Subcutaneous preadipocyte (primary cell): ENCODE measurements around the gene AP2S1. TPM values are rescaled to one million over a fixed set of nuclear protein-coding genes. Genes with fewer than 3 reads are reported as not detected.

Experiments
- small RNA-seq: library from RNA; depleted of rRNA; stranded (forward); fragments of <200 nt; gene quantifications from one replicate; pipeline ENCODE3, GENCODE V24; 2012
- total RNA-seq: library from RNA; depleted of rRNA; stranded (reverse); fragments of >200 nt; gene quantifications from 2 replicates; pipeline ENCODE4 v1.2.3, GENCODE V29; 2012

Gene AP2S1
- 121 and 144 TPM in 2 replicates for total RNA-seq

DNA sequence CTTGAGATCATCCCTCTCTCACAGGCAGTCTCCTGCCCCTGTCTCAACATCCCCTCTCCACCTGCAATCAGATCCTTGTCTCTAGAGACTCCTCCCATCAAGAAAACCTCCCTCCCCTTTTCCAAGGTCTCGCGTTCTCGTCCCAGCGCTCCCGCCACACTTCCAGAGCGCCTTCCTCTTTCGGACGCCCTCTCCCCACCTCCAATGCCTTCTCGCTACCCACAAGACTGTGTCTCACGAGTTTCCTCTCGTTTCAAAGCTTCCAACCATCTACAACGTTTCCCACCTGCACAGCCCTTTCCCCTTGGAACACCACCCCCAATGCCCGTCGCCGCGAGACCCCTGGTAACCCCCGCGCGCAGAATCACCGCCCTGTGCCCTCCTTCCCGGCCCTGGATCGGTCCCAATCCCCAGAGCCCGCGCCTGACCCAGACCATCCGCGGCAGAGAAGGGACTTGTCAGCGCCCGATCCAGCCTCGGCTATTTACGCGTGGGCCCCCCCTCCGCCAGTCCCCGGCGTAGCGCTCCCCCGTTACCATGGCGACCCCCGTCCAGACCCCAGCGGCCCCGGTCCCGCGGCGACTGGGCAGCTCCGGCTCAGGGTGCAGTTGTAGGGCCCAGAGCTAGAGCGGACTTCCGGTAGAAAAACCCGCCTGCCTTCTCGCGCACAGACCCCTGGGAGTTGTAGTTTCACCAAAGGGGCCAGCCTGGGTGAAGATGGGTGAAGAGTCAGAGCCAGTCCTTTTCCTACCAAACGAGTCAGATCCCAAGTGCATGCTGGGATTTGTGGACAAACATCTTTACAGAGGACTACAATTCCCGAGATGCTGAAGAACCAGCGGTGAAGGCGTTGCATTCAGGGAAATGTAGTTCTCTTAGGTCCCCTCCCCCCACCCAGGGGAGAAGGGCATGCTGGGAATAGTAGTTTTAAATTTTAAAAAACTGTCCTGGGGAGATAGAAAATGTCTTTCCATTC, at the start of gene AP2S1:
Gene AP2S1 (minus strand): TSS at position 619 of the 976 bp plus-strand sequence. CDS start 80 bp downstream, at position 539.

GRCh38 chr19:46860846-46861690, 10.4 kb upstream of the AP2S1 start, which contains the start of gene ARHGAP35:
TSS of gene ARHGAP35 (plus strand) at chr19:46860997. CDS start at chr19:46918676, 57,679 bp downstream.

DNA sequence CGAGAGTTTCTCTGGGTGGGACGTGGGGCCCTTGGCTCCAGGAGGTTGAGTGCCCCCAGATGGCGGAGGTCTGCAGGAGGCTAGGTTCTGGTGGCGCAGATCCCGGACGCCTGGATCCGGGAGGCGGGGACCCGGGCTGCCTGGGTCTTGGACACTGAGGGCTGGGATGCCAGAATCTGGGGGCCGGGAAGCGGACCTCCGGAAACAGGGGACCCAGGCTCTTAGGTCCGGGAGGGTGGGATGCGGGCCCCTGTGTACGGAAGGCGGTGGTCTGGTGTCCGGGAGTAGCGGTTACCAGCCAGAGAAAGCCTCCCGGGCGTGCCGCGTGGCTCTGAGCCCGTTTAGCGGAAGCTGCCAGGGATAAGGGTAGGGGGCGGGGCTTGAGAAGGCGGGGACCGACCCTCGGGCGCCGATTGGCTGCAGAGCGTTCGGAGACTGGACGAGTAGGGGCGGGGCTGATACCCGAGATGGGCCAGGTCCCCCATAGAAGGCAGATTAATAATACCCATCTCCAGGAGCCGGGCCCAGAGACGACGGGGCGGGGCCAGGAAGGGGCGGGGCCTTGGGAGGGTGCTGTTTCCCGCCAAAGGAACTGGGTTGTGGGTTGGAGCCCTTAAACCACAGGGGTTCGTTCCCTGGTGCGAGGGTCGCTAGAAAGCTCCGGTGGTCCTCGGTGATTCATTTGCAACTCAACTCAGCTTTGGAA, 62.2 kb downstream of the AP2S1 start, which contains the start of gene SLC1A5:
Gene SLC1A5 (minus strand): TSS at position 333 of the 706 bp plus-strand sequence. CDS start 629 bp downstream, outside the sequence.

Small RNAs within 50 kb of the gene (small RNA-seq; reads per million reads assigned to genes)
- gene AC008622.3: not detected
- not detected for gene HNRNPMP2

Other genes with a start within 250 kb of the AP2S1 start
- gene CALM3, start 249.5 kb downstream of the AP2S1 start, total RNA-seq: 201 and 214 TPM in 2 replicates
- 7.0 and 9.6 TPM in 2 replicates for gene PTGIR, start 225.8 kb downstream of the AP2S1 start, total RNA-seq
- not detected in 2 replicates for gene GNG8, start 214.6 kb downstream of the AP2S1 start, total RNA-seq
- 1.1 and 2.2 TPM in 2 replicates for gene DACT3, start 189.7 kb downstream of the AP2S1 start, total RNA-seq
- 5.1 and 7.2 TPM in 2 replicates for gene PRKD2, start 133.7 kb downstream of the AP2S1 start, total RNA-seq
- gene FKRP, start 104.8 kb downstream of the AP2S1 start, total RNA-seq: 11.0 and 20.1 TPM in 2 replicates
- 55.1 and 74.7 TPM in 2 replicates for gene STRN4, start 104.4 kb downstream of the AP2S1 start, total RNA-seq
- gene SLC1A5, start 62.3 kb downstream of the AP2S1 start, total RNA-seq: 65.0 and 80.7 TPM in 2 replicates
- gene ARHGAP35, start 10.2 kb upstream of the AP2S1 start, total RNA-seq: 26.5 and 41.2 TPM in 2 replicates
- 0.39 and 1.8 TPM in 2 replicates for gene NPAS1, start 169.0 kb upstream of the AP2S1 start, total RNA-seq
- gene TMEM160, start 197.8 kb upstream of the AP2S1 start, total RNA-seq: 18.7 and 21.5 TPM in 2 replicates